Keratinocyte (primary cell): ENCODE results near the gene IWS1. TPM values are rescaled to one million over a fixed set of nuclear protein-coding genes. Genes with fewer than 3 reads are reported as not detected.

Source experiments
- DNase-seq: peaks from one replicate; pipeline ENCODE4 v3.0.0-alpha.2; 2011; ENCODE audit warnings: low read depth, missing footprints, low spot score
- FAIRE-seq: peaks from 2 replicates; lab custom pipeline; 2011; peaks lifted over from hg19 to GRCh38; lab: Jason Lieb, UNC
- H2AFZ ChIP-seq: 2 replicates; pipeline ENCODE4 v1.6.0; 2012; ENCODE audit warnings: low read length, control low read depth, inconsistent platforms; ENCODE audit not compliant: control insufficient read depth
- H3K27ac ChIP-seq: 2 replicates; pipeline ENCODE4 v1.5.1; 2011; ENCODE audit warnings: low read length; ENCODE audit not compliant: control insufficient read depth, insufficient read depth
- H3K27me3 ChIP-seq: 3 replicates; pipeline ENCODE4 v1.6.0; 2011; ENCODE audit warnings: low read length; ENCODE audit not compliant: control insufficient read depth, insufficient read depth; ENCODE audit errors: extremely low read depth
- H3K36me3 ChIP-seq, 2 experiments: 2 replicates in 1 of 2; 3 replicates in 1 of 2; pipeline ENCODE4 v1.5.1; 2011; ENCODE audit warnings: low read length in 2 of 2, mild to moderate bottlenecking in 1 of 2; ENCODE audit not compliant: control insufficient read depth in 2 of 2, insufficient read depth in 2 of 2; ENCODE audit errors: extremely low read depth in 1 of 2
- H3K4me1 ChIP-seq: 3 replicates; pipeline ENCODE4 v1.5.1; 2011; ENCODE audit warnings: low read length; ENCODE audit not compliant: control insufficient read depth, insufficient read depth; ENCODE audit errors: extremely low read depth
- H3K4me2 ChIP-seq: 3 replicates; pipeline ENCODE4 v1.6.0; 2011; ENCODE audit warnings: low read depth, low read length; ENCODE audit not compliant: control insufficient read depth, insufficient read depth; ENCODE audit errors: extremely low read depth
- H3K4me3 ChIP-seq, 3 experiments: fragments of 200-600 bp in 1 of 3; sonication (generic) in 1 of 3; 2 replicates in 2 of 3; 3 replicates in 1 of 3; pipeline ENCODE4 v1.5.1; 2011 to 2016; ENCODE audit warnings: low read length in 3 of 3, mild to moderate bottlenecking in 3 of 3, control low read depth in 2 of 3, inconsistent platforms in 1 of 3, low read depth in 1 of 3, mixed read lengths in 1 of 3, mixed run types in 1 of 3, moderate library complexity in 1 of 3; ENCODE audit not compliant: control insufficient read depth in 2 of 3, insufficient read depth in 2 of 3; ENCODE audit errors: extremely low read depth in 1 of 3
- H3K79me2 ChIP-seq: 2 replicates; pipeline ENCODE4 v1.6.0; 2012; ENCODE audit warnings: low read length; ENCODE audit not compliant: control insufficient read depth, insufficient read depth
- H3K9ac ChIP-seq: 3 replicates; pipeline ENCODE4 v1.6.0; 2011; ENCODE audit warnings: low read length; ENCODE audit not compliant: control insufficient read depth, insufficient read depth; ENCODE audit errors: extremely low read depth
- H3K9me1 ChIP-seq: 3 replicates; pipeline ENCODE4 v1.6.0; 2011; ENCODE audit warnings: low read length; ENCODE audit not compliant: control insufficient read depth, insufficient read depth; ENCODE audit errors: extremely low read depth
- H3K9me3 ChIP-seq: 2 replicates; pipeline ENCODE4 v1.5.1; 2012; ENCODE audit warnings: low read depth, low read length; ENCODE audit not compliant: control insufficient read depth
- H4K20me1 ChIP-seq: 3 replicates; pipeline ENCODE4 v1.6.0; 2011; ENCODE audit warnings: low read length; ENCODE audit not compliant: control insufficient read depth, insufficient read depth; ENCODE audit errors: extremely low read depth
- CTCF ChIP-seq, 3 experiments: IDR thresholded peaks in 1 of 3; conservative IDR thresholded peaks in 1 of 3; optimal IDR thresholded peaks in 1 of 3; 2 replicates in 2 of 3; 3 replicates in 1 of 3; pipeline versions ENCODE3 to v1.5.1; 2011; ENCODE audit warnings: low read length in 3 of 3, mild to moderate bottlenecking in 3 of 3, moderate library complexity in 2 of 3, control low read depth in 1 of 3, inconsistent platforms in 1 of 3; ENCODE audit not compliant: insufficient read depth in 2 of 3; ENCODE audit errors: extremely low read depth in 1 of 3
- EZH2 ChIP-seq: IDR thresholded peaks from one replicate; pipeline ENCODE4 v1.6.1; 2012; ENCODE audit warnings: inconsistent platforms, mild to moderate bottlenecking, low read length, moderate library complexity
- dilution Hi-C: fragments of 300-500 bp; cut with MboI; formaldehyde crosslinking; loops from one replicate; pipeline ENCODE4 v1.7.0; 2020; ENCODE audit warnings: low sequenced_read_pairs; ENCODE audit not compliant: extremely low pct_ligation_motif_present
- polyA plus RNA-seq, 5 experiments: library from polyadenylated mRNA; depleted of rRNA in 3 of 5; stranded (reverse) in 3 of 5; stranded (forward) in 1 of 5; unstranded in 1 of 5; fragments of >200 nt; gene quantifications; 1 replicate in 1 of 5; 2 replicates in 3 of 5; 3 replicates in 1 of 5; pipeline versions ENCODE4 v1.2.1 to v1.2.3, GENCODE V29; 2011 to 2012; ENCODE audit warnings: missing spikeins in 2 of 5, low read depth in 1 of 5, low replicate concordance in 1 of 5

Gene IWS1
- polyA plus RNA-seq, 1 donor (not counting 4 experiments of a cell fraction or from before 2014, with no cell fraction given): 52.0 TPM

GRCh38 chr2:127514076-127514475 is 12.2 kb downstream of the IWS1 start:
- no peaks in the 10 kb centered on the region for H3K9me3 ChIP-seq
- H3K9me1 ChIP-seq: peaks cover 3% of the 10 kb centered on the region
- DNase-seq (no peak), FAIRE-seq (no peak)
- H3K36me3 ChIP-seq: peaks cover 10 to 17% of the 10 kb centered on the region in 2 experiments
- TF ChIP-seq EZH2 (no peak), CTCF (optimal IDR thresholded peaks at IDR 0.05 in 1 of 3, IDR thresholded peaks at IDR 0.05 in 1 of 3, conservative IDR thresholded peaks at IDR 0.05 in 1 of 3; ENCODE audit: extremely low read depth in 1 of 3, insufficient read depth in 2 of 3, low read length in 3 of 3) (no peak)
- no peak overlapping the region for H3K4me3 ChIP-seq
- H3K27me3 ChIP-seq: no peaks in the 10 kb centered on the region
- H3K9ac ChIP-seq: no peak overlapping the region
- peaks cover 8% of the 10 kb centered on the region for H4K20me1 ChIP-seq
- dilution Hi-C loops: no loop called here
- no peak overlapping the region for H2AFZ ChIP-seq
- H3K4me1 ChIP-seq: no peaks in the 10 kb centered on the region
- peaks cover 94% of the 10 kb centered on the region for H3K79me2 ChIP-seq
- H3K4me2 ChIP-seq: no peak overlapping the region
- no peak overlapping the region for H3K27ac ChIP-seq

GRCh38 chr2:127512362-127512761 is 13.9 kb downstream of the IWS1 start:
- no peak overlapping the region for H3K9ac ChIP-seq
- no peaks in the 10 kb centered on the region for H3K9me3 ChIP-seq
- no peak for FAIRE-seq
- peaks cover 86% of the 10 kb centered on the region for H3K79me2 ChIP-seq
- H4K20me1 ChIP-seq: peaks cover 14% of the 10 kb centered on the region
- H3K9me1 ChIP-seq: peaks cover 3% of the 10 kb centered on the region
- H2AFZ ChIP-seq: no peak overlapping the region
- no peak overlapping the region for H3K27ac ChIP-seq
- dilution Hi-C loops: no loop called here
- H3K4me2 ChIP-seq: no peak overlapping the region
- H3K4me3 ChIP-seq: no peak overlapping the region
- TF ChIP-seq CTCF (optimal IDR thresholded peaks at IDR 0.05 in 1 of 3, IDR thresholded peaks at IDR 0.05 in 1 of 3, conservative IDR thresholded peaks at IDR 0.05 in 1 of 3; ENCODE audit: extremely low read depth in 1 of 3, insufficient read depth in 2 of 3, low read length in 3 of 3) (no peak), EZH2 (no peak)
- peaks cover 13% of the 10 kb centered on the region for H3K4me1 ChIP-seq
- DNase-seq: no peak
- no peaks in the 10 kb centered on the region for H3K27me3 ChIP-seq
- H3K36me3 ChIP-seq: peaks cover 10 to 15% of the 10 kb centered on the region in 2 experiments
